Measurements from ENCODE around the gene FCGR3B.
"Not testable (repeated sequence)": the region's sequence is repeated elsewhere in the genome, so short reads cannot be mapped to it uniquely, and the experiment has no call there.

FCGR3B gene

DNA sequence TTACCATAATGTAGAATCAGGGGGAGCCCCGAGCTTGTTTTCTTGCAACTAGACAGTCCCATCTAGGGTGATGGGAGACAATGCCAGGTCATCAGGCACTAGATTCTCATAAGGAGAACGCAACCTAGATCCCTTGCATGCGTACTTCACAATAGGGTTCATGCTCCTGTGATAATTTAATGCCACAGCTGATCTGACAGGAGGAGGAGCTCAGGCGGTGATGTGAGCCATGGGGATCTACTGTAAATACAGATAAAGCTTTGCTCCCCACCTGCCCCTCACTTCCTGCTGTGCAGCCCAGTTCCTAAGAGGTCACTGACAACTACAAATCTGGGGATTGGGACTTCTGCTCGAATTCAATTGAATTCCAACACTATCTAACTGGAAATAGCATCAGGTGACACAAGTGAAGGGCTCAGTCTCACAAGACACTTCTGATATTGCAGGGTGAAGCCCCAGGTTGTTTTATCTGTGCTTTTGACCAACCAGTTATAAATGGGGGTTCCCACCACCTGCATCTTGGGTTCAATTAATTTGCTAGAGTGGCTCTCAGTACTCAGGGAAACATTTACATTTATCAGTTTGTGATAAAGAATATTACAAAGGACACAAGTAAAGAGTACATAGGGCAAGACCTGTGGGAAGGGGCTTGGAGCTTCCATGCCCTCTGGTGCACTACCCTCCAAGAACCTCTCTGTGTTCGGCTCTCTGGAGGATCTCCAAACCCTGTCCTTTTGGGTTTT is 7.4 kb upstream of the FCGR3B start:
- not testable (repeated sequence) for DNase-seq

GRCh38 chr1:161636976-161637375 is 6.0 kb upstream of the FCGR3B start:
- DNase-seq, result not testable (repeated sequence)

- not testable (repeated sequence) for DNase-seq
Observed at GRCh38 chr1:161636189-161636782, 5.3 kb upstream of the FCGR3B start.

DNA sequence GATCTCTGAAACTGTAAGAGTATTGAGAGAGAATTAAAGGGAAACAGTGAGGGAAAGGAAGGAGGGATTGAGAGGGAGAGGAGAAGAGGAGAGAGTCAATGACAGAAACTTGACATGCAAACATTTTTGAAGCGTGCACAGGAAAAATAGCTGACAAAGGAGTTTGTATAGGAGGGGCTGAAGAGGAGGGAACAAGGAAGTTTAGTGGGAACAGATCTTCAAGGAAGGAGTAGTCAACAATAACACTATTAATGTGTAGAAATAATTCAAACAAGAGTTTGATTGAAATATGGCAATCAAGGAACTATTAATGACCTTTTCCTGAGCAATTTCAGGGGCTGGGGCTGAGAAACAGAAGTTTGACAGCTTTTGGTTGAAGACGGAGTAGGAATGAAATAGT is 4.0 kb upstream of the FCGR3B start:
- not testable (repeated sequence) for DNase-seq

GRCh38 chr1:161630128-161630742 is 741 bp downstream of the FCGR3B start:
- DNase-seq, result not testable (repeated sequence)

GRCh38 chr1:161626445-161627146 is 4.4 kb downstream of the FCGR3B start:
- not testable (repeated sequence) for DNase-seq

- DNase-seq, result not testable (repeated sequence)
Observed at GRCh38 chr1:161624605-161625004, 6.4 kb downstream of the FCGR3B start.

- DNase-seq, result not testable (repeated sequence)
Observed at GRCh38 chr1:161623401-161624051, 7.5 kb downstream of the FCGR3B start.

DNA sequence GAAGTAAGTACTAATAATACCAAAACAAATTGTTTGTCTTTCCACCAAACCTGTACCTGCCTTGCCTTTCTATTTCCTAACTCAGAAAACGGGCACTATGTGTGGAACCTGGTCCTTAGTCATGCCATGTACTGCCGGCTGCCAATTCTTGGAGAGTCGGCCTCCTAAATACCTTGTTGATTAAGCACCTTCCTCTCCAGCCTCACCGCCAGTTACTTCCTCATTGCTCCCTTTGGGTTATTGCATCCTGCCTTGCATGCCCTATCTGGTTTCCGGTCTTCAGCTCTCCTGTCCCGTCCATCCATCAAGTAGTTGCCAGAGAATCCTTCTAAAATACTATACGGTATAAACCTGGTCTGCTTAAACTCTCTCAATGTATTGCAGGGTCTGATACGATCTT is 8.9 kb downstream of the FCGR3B start:
- DNase-seq, result not testable (repeated sequence)

- peak; percentile 85 for DNase-seq
Observed at GRCh38 chr1:161621181-161622000, 9.6 kb downstream of the FCGR3B start.

DNA sequence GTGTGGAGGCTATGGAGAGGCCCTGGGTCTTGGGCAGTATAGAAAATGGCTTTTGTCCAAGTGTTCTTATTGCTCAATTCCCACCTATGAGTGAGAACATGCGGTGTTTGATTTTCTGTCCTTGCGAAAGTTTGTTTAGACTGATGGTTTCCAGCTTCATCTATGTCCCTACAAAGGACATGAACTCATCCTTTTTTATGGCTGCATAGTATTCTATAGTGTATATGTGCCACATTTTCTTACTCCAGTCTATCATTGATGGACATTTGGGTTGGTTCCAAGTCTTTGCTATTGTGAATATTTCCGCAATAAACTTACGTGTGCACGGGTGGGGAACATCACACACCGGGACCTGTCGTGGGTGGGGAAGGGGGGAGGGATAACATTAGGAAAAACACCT is 10.6 kb downstream of the FCGR3B start:
- DNase-seq, result not testable (repeated sequence)

DNA sequence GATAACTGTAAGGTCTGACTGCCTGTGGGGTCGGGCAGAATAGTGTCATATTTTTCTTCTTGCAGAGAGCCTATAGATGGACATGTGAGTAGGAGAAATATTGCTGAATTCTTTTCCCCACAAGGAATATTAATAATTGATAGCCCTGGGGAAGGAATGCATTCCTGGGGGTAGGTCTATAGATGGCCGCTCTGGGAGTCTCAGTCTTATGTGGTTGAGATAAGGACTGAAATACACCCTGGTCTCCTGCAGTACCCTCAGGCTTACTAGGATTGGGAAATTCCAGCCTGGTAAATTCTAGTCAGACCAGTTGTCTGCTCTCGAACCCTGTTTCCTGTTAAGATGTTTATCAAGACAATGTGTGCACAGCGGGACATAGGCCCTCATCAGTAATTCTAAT is 12.5 kb downstream of the FCGR3B start:
- not testable (repeated sequence) for DNase-seq

- DNase-seq, result not testable (repeated sequence)
Observed at GRCh38 chr1:161616417-161616816, 14.6 kb downstream of the FCGR3B start.

DNA sequence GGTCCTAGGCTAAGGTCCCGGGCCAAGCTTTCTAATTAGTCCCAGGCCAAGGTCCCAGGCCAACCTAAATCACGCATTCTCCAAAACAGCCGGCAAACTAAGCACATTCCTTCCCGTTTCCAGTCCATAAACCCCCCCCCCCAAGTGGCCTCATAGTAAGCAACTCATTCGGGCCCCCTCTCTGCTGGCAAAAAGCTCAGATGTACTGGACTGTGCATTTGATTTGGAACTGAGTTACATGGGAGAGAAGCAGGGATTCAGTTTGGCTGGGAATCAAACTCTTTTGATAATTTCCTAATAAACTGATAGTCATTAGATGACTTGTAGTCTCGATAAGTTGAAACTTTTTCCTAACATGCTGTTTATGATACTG is 17.8 kb downstream of the FCGR3B start:
- DNase-seq, result peak; percentile 58

DNA sequence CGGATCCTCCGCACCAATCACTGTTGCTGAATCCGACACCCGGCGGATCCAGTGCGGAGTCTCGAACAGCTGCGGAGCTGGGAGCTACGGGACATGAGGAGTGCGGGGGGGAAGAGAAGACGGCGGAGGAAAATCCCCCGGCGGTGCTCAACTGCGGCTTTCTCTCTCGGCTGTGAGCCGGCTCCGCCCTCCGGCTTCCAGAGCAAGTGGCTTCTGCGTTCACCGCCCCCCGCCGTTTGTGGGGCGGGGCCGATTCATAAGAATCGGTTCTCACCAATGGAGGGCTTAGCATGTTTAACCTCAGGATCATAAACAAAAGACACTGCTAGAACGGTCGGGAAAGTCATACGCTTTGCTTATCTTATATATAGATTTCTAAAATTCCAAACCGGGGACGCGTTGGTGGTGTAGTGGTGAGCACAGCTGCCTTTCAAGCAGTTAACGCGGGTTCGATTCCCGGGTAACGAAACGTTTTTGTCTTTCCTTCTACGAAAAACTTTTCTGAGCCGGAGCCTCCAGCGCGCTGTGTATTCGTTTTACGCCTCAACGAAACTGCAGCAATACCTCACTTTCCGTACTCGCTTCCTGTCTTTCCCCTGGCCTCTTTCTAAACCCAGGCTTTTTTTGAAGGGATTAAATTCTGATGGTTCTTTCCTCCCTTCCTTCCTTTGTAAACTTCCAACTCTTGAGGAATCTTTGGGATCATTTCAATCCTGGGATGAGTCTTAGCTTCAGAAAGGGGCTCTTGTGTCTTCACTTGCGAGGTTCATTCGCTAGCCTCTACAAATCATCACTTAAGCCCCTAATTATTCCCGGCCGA is 18.4 kb downstream of the FCGR3B start:
- DNase-seq, result peak; percentile 99

- peak; percentile 84 for DNase-seq
Observed at GRCh38 chr1:161611866-161612321, 19.1 kb downstream of the FCGR3B start.

- DNase-seq, result not testable (repeated sequence)
Observed at GRCh38 chr1:161610198-161610597, 20.8 kb downstream of the FCGR3B start.

- DNase-seq, result not testable (repeated sequence)
Observed at GRCh38 chr1:161606541-161607336, 24.2 kb downstream of the FCGR3B start.

- peak; percentile 43 for DNase-seq
Observed at GRCh38 chr1:161605762-161606540, 25.0 kb downstream of the FCGR3B start.

Measured in eye (tissue), 1 donor.